Inflammatory macrophage treated with lipopolysaccharide for 1 hour (primary cell): ENCODE results near the gene PEX13.
A peak's percentile ranks its signal among the peaks of the same experiment; 100 is the strongest.
"Not testable (repeated sequence)": the region's sequence is repeated elsewhere in the genome, so short reads cannot be mapped to it uniquely, and the experiment has no call there.

Experiments
- DNase-seq, 2 donors: peaks; one replicate each; pipeline ENCODE4 v3.0.0-alpha.2; 2020 to 2022

PEX13 gene

GRCh38 chr2:61017556-61018317 lies at the start of gene PEX13, which contains the start of gene PUS10:
PEX13 (plus strand) TSS chr2:61017720; CDS start chr2:61017760, 40 bp downstream.
PUS10 (minus strand) TSS chr2:61018255; CDS start chr2:61011890, 6,365 bp downstream.
- DNase-seq = peak; percentile 34 to 56

GRCh38 chr2:60972889-60973656 lies 44.4 kb upstream of the PEX13 start:
- no peak for DNase-seq

- no peak for DNase-seq
Measured at GRCh38 chr2:60973705-60974104, 43.8 kb upstream of the PEX13 start.

GRCh38 chr2:60974652-60975051 lies 42.9 kb upstream of the PEX13 start:
- DNase-seq = no peak

GRCh38 chr2:60976256-60976850 lies 41.2 kb upstream of the PEX13 start:
- no peak for DNase-seq

GRCh38 chr2:60976875-60977561 lies 40.5 kb upstream of the PEX13 start:
- DNase-seq = no peak

GRCh38 chr2:60977562-60977895 lies 40.0 kb upstream of the PEX13 start:
- no peak for DNase-seq

- DNase-seq = peak in 1 of 2 donors; percentile 12
Measured at GRCh38 chr2:60979231-60979630, 38.3 kb upstream of the PEX13 start.

- DNase-seq = no peak
Measured at GRCh38 chr2:60980071-60980815, 37.3 kb upstream of the PEX13 start.

- DNase-seq = not testable (repeated sequence)
Measured at GRCh38 chr2:60982066-60982465, 35.5 kb upstream of the PEX13 start.

- peak; percentile 52 for DNase-seq
Measured at GRCh38 chr2:60984720-60985119, 32.8 kb upstream of the PEX13 start.

GRCh38 chr2:60987041-60987440 lies 30.5 kb upstream of the PEX13 start:
- DNase-seq = no peak

GRCh38 chr2:60987656-60988055 lies 29.9 kb upstream of the PEX13 start:
- DNase-seq = not testable (repeated sequence)

GRCh38 chr2:60989259-60989658 lies 28.3 kb upstream of the PEX13 start:
- DNase-seq = no peak

GRCh38 chr2:60991644-60992043 lies 25.9 kb upstream of the PEX13 start:
- no peak for DNase-seq

GRCh38 chr2:60992985-60993392 lies 24.5 kb upstream of the PEX13 start:
- peak; percentile 89 to 94 for DNase-seq

- DNase-seq = no peak
Measured at GRCh38 chr2:60994131-60994530, 23.4 kb upstream of the PEX13 start.

- DNase-seq = peak; percentile 53 to 82
Measured at GRCh38 chr2:60998628-60999545, 18.6 kb upstream of the PEX13 start.

- no peak for DNase-seq
Measured at GRCh38 chr2:61005736-61006135, 11.8 kb upstream of the PEX13 start.

GRCh38 chr2:61006486-61007105 lies 10.9 kb upstream of the PEX13 start:
- no peak for DNase-seq

GRCh38 chr2:61009355-61009754 lies 8.2 kb upstream of the PEX13 start:
- no peak for DNase-seq
